HG02970 (cell line): ENCODE data around the gene PAX5.

Experiments used
- ATAC-seq: cut with Tn5 transposase; IDR thresholded peaks from one replicate; pipeline ENCODE4 v1.9.1; 2021; ENCODE audit warnings: mild to moderate bottlenecking, moderate library complexity, moderate number of reproducible peaks; ENCODE audit not compliant: unreplicated experiment, low FRiP score

PAX5 gene

GRCh38 chr9:37037503-37038301 lies 3.6 kb upstream of the PAX5 start:
- no peak for ATAC-seq

DNA sequence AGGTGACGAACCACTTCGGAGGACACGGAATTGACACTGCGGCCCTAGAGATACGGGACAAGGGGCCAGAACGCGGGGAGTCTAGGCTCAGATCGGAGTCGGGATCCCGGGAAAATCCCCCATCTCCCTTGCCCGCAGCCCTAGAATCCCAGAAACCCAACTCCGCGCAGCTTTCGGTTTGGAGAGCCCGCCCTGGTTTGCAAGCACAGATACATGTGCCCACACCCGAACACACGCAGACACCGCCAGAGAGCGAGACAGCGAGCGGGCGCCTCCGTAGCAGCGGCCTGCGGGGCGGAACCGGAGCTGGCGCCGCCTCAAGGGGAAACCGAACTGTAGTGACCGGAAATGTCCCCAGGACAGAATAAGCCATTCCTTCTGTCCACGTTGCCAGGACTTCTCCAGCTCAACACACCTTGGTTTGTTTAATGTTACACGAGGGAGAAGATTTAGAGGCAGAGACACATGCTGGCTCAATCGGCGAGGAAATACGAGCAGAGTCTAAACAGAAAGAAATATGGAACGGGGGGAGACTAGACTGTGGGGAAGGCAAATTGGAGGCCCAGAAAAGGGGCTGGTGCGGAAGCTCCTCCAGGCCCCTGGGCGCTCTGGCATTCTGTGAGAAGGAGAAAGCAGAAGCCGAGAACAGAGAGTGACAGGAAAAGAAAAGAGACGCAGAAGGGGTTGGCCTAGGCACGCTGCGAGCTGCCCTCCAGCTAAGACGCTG lies 2.9 kb upstream of the PAX5 start:
- ATAC-seq, result no peak

- ATAC-seq, result no peak
Measured at GRCh38 chr9:37036371-37036775, 2.3 kb upstream of the PAX5 start.

- ATAC-seq, result no peak
Measured at GRCh38 chr9:37035648-37036370, 1.7 kb upstream of the PAX5 start.

GRCh38 chr9:37034938-37035647 lies 1.0 kb upstream of the PAX5 start:
- no peak for ATAC-seq

GRCh38 chr9:37034305-37034937 lies 353 bp upstream of the PAX5 start:
- no peak for ATAC-seq

DNA sequence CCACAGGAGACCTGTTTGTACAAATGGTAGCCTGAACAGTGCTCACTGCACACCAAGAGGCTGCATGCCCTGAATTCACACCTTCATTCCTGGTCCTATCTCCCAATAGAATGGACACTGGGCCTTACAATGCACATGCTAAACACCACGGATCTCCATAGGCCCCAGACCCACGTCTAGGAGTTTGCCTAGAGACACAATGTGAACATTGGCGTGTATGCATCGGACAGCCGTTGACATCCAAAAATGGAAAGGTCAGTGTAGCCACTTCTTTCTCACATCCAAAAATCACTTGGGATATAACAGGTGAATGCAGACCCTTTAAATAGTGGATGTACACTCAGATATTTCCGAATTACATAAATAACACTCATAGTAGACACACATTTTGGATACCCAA lies 927 bp downstream of the PAX5 start:
- ATAC-seq, result no peak

DNA sequence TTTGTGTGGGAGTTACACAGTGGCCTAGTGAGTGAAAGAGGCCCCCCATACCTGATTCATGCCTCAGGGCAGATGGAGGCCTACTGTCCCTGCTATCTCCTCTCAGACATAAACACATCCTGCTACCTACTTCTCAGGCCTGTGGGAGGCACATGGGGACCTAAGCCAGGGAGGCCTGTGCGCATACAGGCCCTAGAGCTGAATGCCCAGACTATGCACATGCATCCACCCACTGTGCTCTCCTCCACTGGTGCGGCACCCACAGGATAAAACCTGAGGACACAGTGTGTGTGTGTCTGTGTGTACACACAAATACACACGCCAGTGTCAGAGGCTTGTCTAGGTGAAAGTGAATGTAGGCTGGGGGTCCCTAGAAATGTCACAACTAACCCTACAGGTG lies 1.4 kb downstream of the PAX5 start:
- ATAC-seq, result no peak

DNA sequence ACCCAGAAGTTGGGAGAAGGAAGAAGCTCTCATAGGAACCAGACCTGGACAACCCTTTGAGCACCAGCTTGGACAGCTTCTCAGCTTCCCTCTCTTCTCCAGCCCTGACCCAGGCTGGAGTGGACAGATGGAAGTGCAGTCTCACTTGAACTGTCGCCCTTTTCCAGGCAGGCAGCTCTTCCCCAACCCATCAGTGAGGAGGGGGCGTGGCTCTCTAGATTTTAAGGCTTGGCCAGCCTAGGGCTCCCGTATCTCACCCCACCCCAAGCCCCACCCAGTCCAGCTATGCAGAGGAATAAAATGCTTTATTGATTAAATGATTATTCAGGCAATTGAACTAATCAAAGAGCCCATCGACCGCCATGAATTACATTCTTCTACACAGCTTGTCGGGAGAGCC lies 2.2 kb downstream of the PAX5 start:
- ATAC-seq, result no peak

GRCh38 chr9:37031081-37031480 lies 3.0 kb downstream of the PAX5 start:
- no peak for ATAC-seq

- no peak for ATAC-seq
Measured at GRCh38 chr9:37030611-37030939, 3.5 kb downstream of the PAX5 start.

- ATAC-seq, result no peak
Measured at GRCh38 chr9:37029776-37030610, 4.1 kb downstream of the PAX5 start.

- ATAC-seq, result no peak
Measured at GRCh38 chr9:37029304-37029775, 4.7 kb downstream of the PAX5 start.

- no peak for ATAC-seq
Measured at GRCh38 chr9:37028420-37029031, 5.5 kb downstream of the PAX5 start.

DNA sequence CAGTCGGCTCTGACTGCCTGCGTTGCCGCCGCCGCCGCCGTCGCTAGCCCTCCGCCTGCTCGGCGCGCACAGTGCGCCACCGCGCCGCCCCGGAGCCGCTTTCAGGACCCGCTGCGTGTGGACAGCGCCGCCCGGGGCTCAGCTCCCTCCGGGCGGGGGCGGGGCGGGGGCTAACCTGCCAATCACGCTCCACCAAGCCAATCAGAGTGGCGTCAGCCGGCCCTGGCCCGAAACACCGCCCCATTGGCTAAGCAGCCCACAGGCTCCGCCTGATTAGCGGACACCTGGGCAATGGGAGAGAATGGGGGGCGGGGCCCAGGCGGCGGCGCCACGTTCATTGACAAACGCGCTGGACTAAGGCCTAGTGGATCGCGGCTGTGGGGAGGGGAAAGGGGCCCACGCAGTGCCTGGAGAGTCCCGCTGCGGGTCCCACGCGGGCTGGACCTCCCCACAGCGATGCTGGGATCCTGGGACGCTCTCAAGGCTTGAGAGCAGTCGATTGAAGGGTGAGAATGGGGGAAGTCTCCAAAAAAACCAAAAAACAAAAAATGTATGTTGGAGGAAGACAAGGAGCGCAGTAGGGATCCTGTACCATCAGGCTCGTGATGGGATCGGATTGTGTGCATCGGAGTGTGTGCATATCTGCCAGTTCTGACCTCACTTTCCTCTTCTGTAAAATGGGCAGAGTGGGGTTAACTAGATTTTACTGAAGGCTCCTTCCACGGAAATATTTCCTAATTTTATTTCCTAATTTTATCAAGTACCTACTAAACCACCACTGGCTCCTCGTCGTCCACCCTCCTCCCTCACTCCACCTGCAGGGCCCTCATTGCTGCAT lies 6.3 kb downstream of the PAX5 start:
- ATAC-seq, result peak; percentile 67

- ATAC-seq, result no peak
Measured at GRCh38 chr9:37026931-37027581, 7.0 kb downstream of the PAX5 start.

GRCh38 chr9:37026113-37026930 lies 7.7 kb downstream of the PAX5 start:
- ATAC-seq, result no peak
